ENCODE measurements around the gene PRKCD. TPM values are rescaled to one million over a fixed set of nuclear protein-coding genes. Genes with fewer than 3 reads are reported as not detected.

PRKCD gene
- total RNA-seq, 2 experiments from 2014 or later = 18.1 to 20.1 TPM

- Mint-ChIP-seq H3K27ac (no peak overlapping the region), H3K27me3 (no peaks in the 10 kb centered on the region), H3K9me3 (no peaks in the 10 kb centered on the region), H3K4me1 (ENCODE audit: low read depth) (peaks cover 5% of the 10 kb centered on the region), H3K36me3 (ENCODE audit: low read depth) (peaks cover 59% of the 10 kb centered on the region), H3K4me3 (no peak overlapping the region)
- Histone ChIP-seq H3K27me3 (ENCODE audit: control insufficient read depth in 1 of 2, insufficient read depth in 2 of 2, low read length in 2 of 2) (no peaks in the 10 kb centered on the region), H3K36me3 (ENCODE audit: insufficient read depth, low read length) (peaks cover 59% of the 10 kb centered on the region), H3K9me3 (ENCODE audit: control insufficient read depth in 1 of 2, insufficient read depth in 1 of 2, low read length in 2 of 2) (peaks cover 0 to 9% of the 10 kb centered on the region in 2 experiments), H3K27ac (ENCODE audit: low read depth in 1 of 2, low read length in 2 of 2) (no peak overlapping the region), H3K4me3 (ENCODE audit: low read length) (no peak overlapping the region), H3K4me1 (ENCODE audit: insufficient read depth, low read length) (peaks cover 6% of the 10 kb centered on the region)
- no peak for TF ChIP-seq CTCF (IDR thresholded peaks at IDR 0.05)
- DNase-seq (peak in 1 of 14 experiments; percentile 7), ATAC-seq (ENCODE audit: poor library complexity) (no peak)
- POLR2A ChIA-PET = no interaction called here
- CTCF ChIA-PET = no interaction called here
- intact Hi-C loops (cut with DNase I, micrococcal nuclease) = no loop called here
Measured at GRCh38 chr3:53224536-53224935, 63.5 kb downstream of the PRKCD start.

GRCh38 chr3:53225181-53225580 is 64.2 kb downstream of the PRKCD start:
- no peak overlapping the region for H3K4me3 ChIP-seq (ENCODE audit: low read length)
- H3K27me3 ChIP-seq (ENCODE audit: control insufficient read depth in 1 of 2, insufficient read depth in 2 of 2, low read length in 2 of 2) = no peaks in the 10 kb centered on the region
- H3K9me3 Mint-ChIP-seq = no peaks in the 10 kb centered on the region
- H3K27me3 Mint-ChIP-seq = no peaks in the 10 kb centered on the region
- no peak for ATAC-seq (ENCODE audit: poor library complexity)
- peak in 1 of 14 experiments; percentile 3 for DNase-seq
- peaks cover 0 to 10% of the 10 kb centered on the region in 2 experiments for H3K9me3 ChIP-seq (ENCODE audit: control insufficient read depth in 1 of 2, insufficient read depth in 1 of 2, low read length in 2 of 2)
- intact Hi-C loops (cut with DNase I, micrococcal nuclease) = no loop called here
- POLR2A ChIA-PET = no interaction called here
- H3K4me1 ChIP-seq (ENCODE audit: insufficient read depth, low read length) = no peaks in the 10 kb centered on the region
- no peak for TF ChIP-seq CTCF (IDR thresholded peaks at IDR 0.05)
- H3K36me3 Mint-ChIP-seq (ENCODE audit: low read depth) = peaks cover 65% of the 10 kb centered on the region
- H3K4me3 Mint-ChIP-seq = no peak overlapping the region
- H3K36me3 ChIP-seq (ENCODE audit: insufficient read depth, low read length) = peaks cover 65% of the 10 kb centered on the region
- H3K27ac Mint-ChIP-seq = no peak overlapping the region
- CTCF ChIA-PET = no interaction called here
- no peak overlapping the region for H3K27ac ChIP-seq (ENCODE audit: low read depth in 1 of 2, low read length in 2 of 2)
- H3K4me1 Mint-ChIP-seq (ENCODE audit: low read depth) = no peaks in the 10 kb centered on the region

GRCh38 chr3:53225651-53226050 is 64.6 kb downstream of the PRKCD start:
- Mint-ChIP-seq H3K27ac (no peak overlapping the region), H3K36me3 (ENCODE audit: low read depth) (peaks cover 69% of the 10 kb centered on the region), H3K27me3 (no peaks in the 10 kb centered on the region), H3K9me3 (no peaks in the 10 kb centered on the region), H3K4me1 (ENCODE audit: low read depth) (no peaks in the 10 kb centered on the region), H3K4me3 (no peak overlapping the region)
- Histone ChIP-seq H3K36me3 (ENCODE audit: insufficient read depth, low read length) (peaks cover 70% of the 10 kb centered on the region), H3K4me3 (ENCODE audit: low read length) (no peak overlapping the region), H3K4me1 (ENCODE audit: insufficient read depth, low read length) (no peaks in the 10 kb centered on the region), H3K9me3 (ENCODE audit: control insufficient read depth in 1 of 2, insufficient read depth in 1 of 2, low read length in 2 of 2) (peaks cover 0 to 12% of the 10 kb centered on the region in 2 experiments), H3K27ac (ENCODE audit: low read depth in 1 of 2, low read length in 2 of 2) (no peak overlapping the region), H3K27me3 (ENCODE audit: control insufficient read depth in 1 of 2, insufficient read depth in 2 of 2, low read length in 2 of 2) (no peaks in the 10 kb centered on the region)
- ATAC-seq (ENCODE audit: poor library complexity) (no peak), DNase-seq (peak in 1 of 14 experiments; percentile 4)
- intact Hi-C loops (cut with DNase I, micrococcal nuclease) = no loop called here
- no peak for TF ChIP-seq CTCF (IDR thresholded peaks at IDR 0.05)
- ChIA-PET POLR2A (no interaction called here), CTCF (no interaction called here)

All from CD4-positive, alpha-beta T cell (primary cell).